ENCODE results near the gene PPP1CB.
"Not testable (repeated sequence)": the region's sequence is repeated elsewhere in the genome, so short reads cannot be mapped to it uniquely, and the experiment has no call there.

The PPP1CB gene

GRCh38 chr2:28736034-28736433 is 15.6 kb upstream of the PPP1CB start:
- no peak for DNase-seq (ENCODE audit: extremely low read depth, low read depth)
- TF ChIP-seq CTCF (IDR thresholded peaks at IDR 0.05; ENCODE audit: low read depth, low read length, missing control alignments): no peak
- no peak overlapping the region for H3K4me3 ChIP-seq (replicated peaks; ENCODE audit: low read depth, low read length)

DNA sequence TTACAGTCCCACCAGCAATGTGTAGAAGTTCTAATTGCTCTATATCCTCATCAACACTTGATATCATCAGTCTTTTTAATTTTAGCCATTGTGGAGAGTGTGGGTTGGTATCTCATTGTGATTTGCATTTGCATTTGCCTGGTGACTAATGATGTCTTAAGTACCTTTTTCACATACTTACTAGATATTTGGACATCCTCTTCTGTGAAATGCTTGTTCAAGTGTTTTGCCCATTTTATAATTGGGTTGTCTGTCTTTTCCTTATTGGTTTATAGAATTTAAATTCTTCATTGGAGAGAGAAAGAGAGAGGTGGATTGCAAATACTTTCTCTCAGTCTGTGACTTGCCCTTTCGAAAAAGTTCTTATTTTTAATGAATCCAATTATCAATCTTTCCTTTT is 14.0 kb upstream of the PPP1CB start:
- no peak overlapping the region for H3K4me3 ChIP-seq (replicated peaks; ENCODE audit: low read depth, low read length)
- no peak for TF ChIP-seq CTCF (IDR thresholded peaks at IDR 0.05; ENCODE audit: low read depth, low read length, missing control alignments)
- no peak for DNase-seq (ENCODE audit: extremely low read depth, low read depth)

GRCh38 chr2:28742619-28743018 is 9.0 kb upstream of the PPP1CB start:
- DNase-seq (ENCODE audit: extremely low read depth, low read depth); H3K4me3 ChIP-seq (replicated peaks; ENCODE audit: low read depth, low read length): not testable (repeated sequence)

- H3K4me3 ChIP-seq (replicated peaks; ENCODE audit: low read depth, low read length): no peak overlapping the region
- no peak for TF ChIP-seq CTCF (IDR thresholded peaks at IDR 0.05; ENCODE audit: low read depth, low read length, missing control alignments)
- no peak for DNase-seq (ENCODE audit: extremely low read depth, low read depth)
These were observed 6.4 kb upstream of the PPP1CB start for GRCh38 chr2:28745225-28745624.

DNA sequence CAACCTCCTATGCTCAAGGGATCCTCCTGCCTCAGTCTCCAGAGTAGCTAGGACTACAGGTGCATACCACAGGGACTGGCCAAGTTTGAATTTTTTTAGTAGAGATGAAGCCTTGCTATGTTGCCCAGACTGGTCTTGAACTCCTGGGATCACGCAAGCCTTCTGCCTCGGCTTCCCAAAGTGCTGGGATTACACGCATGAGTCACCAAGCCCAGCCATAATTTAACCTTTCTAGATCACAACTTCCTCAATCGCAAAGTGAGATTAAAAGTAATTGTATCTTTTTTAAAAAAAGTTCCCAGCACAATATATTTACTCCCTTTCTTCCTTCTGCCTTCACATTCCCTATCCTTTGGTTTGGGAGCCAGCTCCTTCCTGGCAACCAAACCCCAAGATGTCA is 5.8 kb upstream of the PPP1CB start:
- DNase-seq (ENCODE audit: extremely low read depth, low read depth): no peak
- TF ChIP-seq CTCF (IDR thresholded peaks at IDR 0.05; ENCODE audit: low read depth, low read length, missing control alignments): no peak
- no peak overlapping the region for H3K4me3 ChIP-seq (replicated peaks; ENCODE audit: low read depth, low read length)

GRCh38 chr2:28746429-28747111 is 5.1 kb upstream of the PPP1CB start:
- DNase-seq (ENCODE audit: extremely low read depth, low read depth): no peak
- no peak for TF ChIP-seq CTCF (IDR thresholded peaks at IDR 0.05; ENCODE audit: low read depth, low read length, missing control alignments)
- no peak overlapping the region for H3K4me3 ChIP-seq (replicated peaks; ENCODE audit: low read depth, low read length)

DNA sequence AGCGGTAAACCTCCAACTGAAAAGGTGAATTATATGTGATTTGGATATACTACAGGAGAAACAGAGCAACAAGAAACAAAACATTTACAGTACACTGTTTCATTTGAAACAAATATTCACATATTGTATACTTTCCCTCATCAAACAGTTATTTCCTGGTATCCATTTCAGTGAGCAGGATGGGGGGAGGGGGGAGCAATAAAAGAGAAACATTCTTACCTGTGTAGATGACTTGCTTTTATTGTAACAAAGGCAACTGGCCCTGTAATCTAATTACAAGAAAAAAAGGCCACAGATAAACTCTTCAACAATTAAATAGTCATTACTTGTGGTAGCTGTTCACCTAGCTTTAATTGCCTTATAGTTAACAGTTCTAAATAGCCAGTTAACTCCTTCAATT is 3.9 kb upstream of the PPP1CB start:
- no peak for DNase-seq (ENCODE audit: extremely low read depth, low read depth)
- no peak for TF ChIP-seq CTCF (IDR thresholded peaks at IDR 0.05; ENCODE audit: low read depth, low read length, missing control alignments)
- no peak overlapping the region for H3K4me3 ChIP-seq (replicated peaks; ENCODE audit: low read depth, low read length)
